Measurements from ENCODE around the gene HOXD9. TPM values are rescaled to one million over a fixed set of nuclear protein-coding genes. Genes with fewer than 3 reads are reported as not detected.

Gene HOXD9
- total RNA-seq, 1 donor from 2014 or later: 1.5 TPM

DNA sequence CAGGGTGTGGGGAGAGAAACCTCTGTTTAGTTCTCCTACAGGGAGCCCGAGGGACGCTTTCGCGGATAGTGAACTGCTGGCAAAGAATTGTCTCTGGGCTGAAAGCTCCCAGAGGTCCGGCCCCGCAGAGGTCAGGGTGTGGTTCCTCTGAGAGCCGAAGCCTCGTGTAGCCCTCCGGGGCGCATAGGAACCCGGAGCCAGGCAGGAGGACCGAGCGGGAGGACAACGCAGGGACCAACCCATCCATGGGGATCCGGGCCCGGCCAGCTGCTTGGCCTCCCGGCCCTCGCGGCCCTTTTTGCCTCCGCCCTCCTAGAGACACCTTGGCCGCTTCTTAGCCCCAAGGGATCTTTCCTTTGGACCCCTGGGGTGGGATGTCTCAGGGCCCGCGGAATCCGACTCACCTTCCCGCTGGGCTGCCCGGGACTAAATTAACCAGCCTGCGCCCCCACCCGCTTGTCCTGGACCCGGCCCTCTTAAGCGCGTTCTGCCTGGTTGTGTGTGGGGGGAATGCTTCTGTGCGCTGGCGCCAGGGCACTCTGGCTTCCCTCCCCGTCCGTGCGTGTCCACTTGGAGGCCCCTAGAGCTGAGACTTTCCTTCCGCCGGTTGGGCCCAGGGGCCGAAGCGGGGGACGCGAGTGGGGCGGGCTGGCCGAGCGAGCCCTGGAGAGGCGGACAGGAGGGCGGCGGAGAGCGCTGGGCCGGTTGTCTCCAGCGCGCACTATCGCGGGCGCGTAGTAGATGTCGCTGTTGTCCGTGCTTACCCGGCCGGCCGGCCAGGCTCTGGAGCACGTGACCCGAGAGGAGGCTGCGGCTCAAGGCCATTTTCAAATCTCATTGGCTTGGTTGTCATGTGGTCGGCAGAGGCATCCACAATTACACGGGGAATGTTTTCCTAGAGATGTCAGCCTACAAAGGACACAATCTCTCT is 6.4 kb upstream of the HOXD9 start, which contains the start of gene HOXD10:
Gene HOXD10 (plus strand): TSS at position 896 of the 931 bp plus-strand sequence. CDS start 56 bp downstream, outside the sequence.
- H3K9me3 Mint-ChIP-seq: peaks cover 6% of the 10 kb centered on the region
- H3K4me1 Mint-ChIP-seq (ENCODE audit: unreplicated experiment): no peaks in the 10 kb centered on the region
- TF ChIP-seq, protein P1, sequence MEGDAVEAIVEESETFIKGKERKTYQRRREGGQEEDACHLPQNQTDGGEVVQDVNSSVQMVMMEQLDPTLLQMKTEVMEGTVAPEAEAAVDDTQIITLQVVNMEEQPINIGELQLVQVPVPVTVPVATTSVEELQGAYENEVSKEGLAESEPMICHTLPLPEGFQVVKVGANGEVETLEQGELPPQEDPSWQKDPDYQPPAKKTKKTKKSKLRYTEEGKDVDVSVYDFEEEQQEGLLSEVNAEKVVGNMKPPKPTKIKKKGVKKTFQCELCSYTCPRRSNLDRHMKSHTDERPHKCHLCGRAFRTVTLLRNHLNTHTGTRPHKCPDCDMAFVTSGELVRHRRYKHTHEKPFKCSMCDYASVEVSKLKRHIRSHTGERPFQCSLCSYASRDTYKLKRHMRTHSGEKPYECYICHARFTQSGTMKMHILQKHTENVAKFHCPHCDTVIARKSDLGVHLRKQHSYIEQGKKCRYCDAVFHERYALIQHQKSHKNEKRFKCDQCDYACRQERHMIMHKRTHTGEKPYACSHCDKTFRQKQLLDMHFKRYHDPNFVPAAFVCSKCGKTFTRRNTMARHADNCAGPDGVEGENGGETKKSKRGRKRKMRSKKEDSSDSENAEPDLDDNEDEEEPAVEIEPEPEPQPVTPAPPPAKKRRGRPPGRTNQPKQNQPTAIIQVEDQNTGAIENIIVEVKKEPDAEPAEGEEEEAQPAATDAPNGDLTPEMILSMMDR (conservative IDR thresholded peaks at IDR 0.05): peak; percentile 51
- peaks cover 9% of the 10 kb centered on the region for H3K36me3 Mint-ChIP-seq
- no peak within 1 kb of the TSS for H3K27ac Mint-ChIP-seq
- DNase-seq (ENCODE audit: extremely low spot score, unreplicated experiment): no peak
- H3K4me3 Mint-ChIP-seq: peak within 1 kb of the TSS; percentile 58
- H3K27me3 Mint-ChIP-seq: peaks cover 99% of the 10 kb centered on the region

DNA sequence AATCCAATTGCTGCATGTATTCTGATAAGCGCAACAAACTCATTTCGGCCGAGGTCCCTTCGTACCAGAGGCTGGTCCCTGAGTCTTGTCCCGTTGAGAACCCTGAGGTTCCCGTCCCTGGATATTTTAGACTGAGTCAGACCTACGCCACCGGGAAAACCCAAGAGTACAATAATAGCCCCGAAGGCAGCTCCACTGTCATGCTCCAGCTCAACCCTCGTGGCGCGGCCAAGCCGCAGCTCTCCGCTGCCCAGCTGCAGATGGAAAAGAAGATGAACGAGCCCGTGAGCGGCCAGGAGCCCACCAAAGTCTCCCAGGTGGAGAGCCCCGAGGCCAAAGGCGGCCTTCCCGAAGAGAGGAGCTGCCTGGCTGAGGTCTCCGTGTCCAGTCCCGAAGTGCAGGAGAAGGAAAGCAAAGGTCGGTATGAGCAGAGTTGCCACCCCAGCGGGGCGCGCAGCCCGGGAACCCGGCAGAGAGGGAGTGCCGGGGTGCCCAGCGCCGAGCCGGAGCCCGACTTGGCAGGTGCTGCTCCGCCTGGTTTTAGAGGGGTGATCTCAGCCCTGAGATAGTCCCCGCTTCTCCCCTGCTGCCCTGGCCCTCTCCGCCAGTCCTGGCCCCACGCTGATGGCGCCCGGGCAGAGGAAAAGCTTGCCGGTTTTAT is 5.2 kb upstream of the HOXD9 start:
- Mint-ChIP-seq H3K4me3 (no peak overlapping the region), H3K27ac (no peak overlapping the region), H3K27me3 (peaks cover 97% of the 10 kb centered on the region), H3K4me1 (ENCODE audit: unreplicated experiment) (no peaks in the 10 kb centered on the region), H3K36me3 (peaks cover 9% of the 10 kb centered on the region), H3K9me3 (peaks cover 6% of the 10 kb centered on the region)
- no peak for DNase-seq (ENCODE audit: extremely low spot score, unreplicated experiment)
- TF ChIP-seq, protein P1 (conservative IDR thresholded peaks at IDR 0.05): no peak

DNA sequence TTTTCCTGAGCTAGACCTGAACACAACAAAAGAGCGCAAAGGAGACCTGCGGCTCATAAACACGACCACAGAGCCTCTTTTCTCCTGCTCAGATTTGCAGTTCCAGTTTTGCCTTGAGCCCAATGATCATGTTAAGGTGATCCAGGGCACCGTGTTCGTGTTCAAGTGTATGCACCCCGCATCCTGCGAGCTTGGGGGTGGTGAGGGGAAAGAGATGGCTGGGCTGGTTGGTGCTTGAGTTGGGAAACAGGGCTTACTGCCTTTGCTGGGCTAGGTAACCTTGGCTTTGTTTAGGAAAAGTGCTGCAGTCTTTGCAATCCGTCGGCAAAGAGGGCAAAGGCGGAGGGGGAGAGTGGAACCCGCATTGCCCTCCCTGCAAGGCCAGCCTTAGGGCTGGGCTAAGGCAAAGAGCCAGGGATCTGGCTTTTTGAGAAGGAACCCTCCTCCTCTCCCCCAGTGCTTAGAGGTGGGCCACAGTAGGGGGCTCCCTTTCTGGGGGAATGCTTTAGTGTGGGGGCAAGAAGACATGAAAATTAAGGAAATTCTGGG is 4.6 kb upstream of the HOXD9 start:
- TF ChIP-seq, protein P1 (conservative IDR thresholded peaks at IDR 0.05): no peak
- no peak for DNase-seq (ENCODE audit: extremely low spot score, unreplicated experiment)
- Mint-ChIP-seq H3K9me3 (peaks cover 6% of the 10 kb centered on the region), H3K27me3 (peaks cover 95% of the 10 kb centered on the region), H3K4me1 (ENCODE audit: unreplicated experiment) (no peaks in the 10 kb centered on the region), H3K4me3 (peak overlapping the region; percentile 28), H3K36me3 (peaks cover 9% of the 10 kb centered on the region), H3K27ac (no peak overlapping the region)

DNA sequence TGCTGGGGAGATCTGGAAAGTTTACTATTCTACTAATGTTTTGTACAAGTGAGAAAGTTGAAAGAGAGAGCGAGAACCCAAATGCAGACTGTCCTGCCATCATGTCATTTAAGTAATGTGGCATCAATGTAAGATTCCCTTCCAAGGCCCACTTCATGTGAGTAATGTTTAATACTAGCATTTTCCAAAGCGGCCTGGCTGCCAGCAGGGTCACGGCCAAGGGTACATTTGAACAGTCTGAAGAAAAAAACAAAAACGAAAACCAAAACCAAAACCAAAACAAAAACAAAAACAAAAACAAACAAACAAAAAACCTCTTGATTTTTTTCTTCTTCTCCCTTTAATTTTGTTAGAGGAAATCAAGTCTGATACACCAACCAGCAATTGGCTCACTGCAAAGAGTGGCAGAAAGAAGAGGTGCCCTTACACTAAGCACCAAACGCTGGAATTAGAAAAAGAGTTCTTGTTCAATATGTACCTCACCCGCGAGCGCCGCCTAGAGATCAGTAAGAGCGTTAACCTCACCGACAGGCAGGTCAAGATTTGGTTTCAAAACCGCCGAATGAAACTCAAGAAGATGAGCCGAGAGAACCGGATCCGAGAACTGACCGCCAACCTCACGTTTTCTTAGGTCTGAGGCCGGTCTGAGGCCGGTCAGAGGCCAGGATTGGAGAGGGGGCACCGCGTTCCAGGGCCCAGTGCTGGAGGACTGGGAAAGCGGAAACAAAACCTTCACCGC is 3.7 kb upstream of the HOXD9 start:
- peaks cover 4% of the 10 kb centered on the region for H3K4me1 Mint-ChIP-seq (ENCODE audit: unreplicated experiment)
- peaks cover 9% of the 10 kb centered on the region for H3K36me3 Mint-ChIP-seq
- H3K9me3 Mint-ChIP-seq: peaks cover 6% of the 10 kb centered on the region
- H3K27ac Mint-ChIP-seq: no peak overlapping the region
- DNase-seq (ENCODE audit: extremely low spot score, unreplicated experiment): no peak
- peak overlapping the region; percentile 28 for H3K4me3 Mint-ChIP-seq
- TF ChIP-seq, protein P1 (conservative IDR thresholded peaks at IDR 0.05): peak; percentile 67
- peaks cover 93% of the 10 kb centered on the region for H3K27me3 Mint-ChIP-seq
